ENCODE results near the gene SORBS2. TPM values are rescaled to one million over a fixed set of nuclear protein-coding genes. Genes with fewer than 3 reads are reported as not detected.

The SORBS2 gene
- total RNA-seq, 1 donor from 2014 or later: not detected

- Mint-ChIP-seq H3K9me3 (peaks cover 3% of the 10 kb centered on the region), H3K27ac (no peak overlapping the region), H3K4me3 (no peak overlapping the region), H3K27me3 (peaks cover 1% of the 10 kb centered on the region), H3K4me1 (no peaks in the 10 kb centered on the region), H3K36me3 (ENCODE audit: low read depth) (no peaks in the 10 kb centered on the region)
- DNase-seq (no peak), ATAC-seq (ENCODE audit: low read depth) (no peak)
- ChIA-PET CTCF (no interaction called here), POLR2A (interaction anchor here (0.5 kb wide), 1 partner anchor 593 kb away, joined by 3 read pairs; no protein-coding TSS in a partner anchor)
- no peak for TF ChIP-seq CTCF (IDR thresholded peaks at IDR 0.05)
- intact Hi-C loops (cut with micrococcal nuclease): no loop called here
Observed at GRCh38 chr4:185752872-185753271, 59.1 kb downstream of the SORBS2 start.

GRCh38 chr4:185749858-185750257 is 62.1 kb downstream of the SORBS2 start:
- CTCF ChIA-PET: no interaction called here
- H3K27me3 Mint-ChIP-seq: peaks cover 4% of the 10 kb centered on the region
- H3K9me3 Mint-ChIP-seq: peaks cover 3% of the 10 kb centered on the region
- no peak for DNase-seq
- ATAC-seq (ENCODE audit: low read depth): no peak
- TF ChIP-seq CTCF (IDR thresholded peaks at IDR 0.05): no peak
- no peak overlapping the region for H3K27ac Mint-ChIP-seq
- POLR2A ChIA-PET: no interaction called here
- intact Hi-C loops (cut with micrococcal nuclease): no loop called here
- H3K36me3 Mint-ChIP-seq (ENCODE audit: low read depth): no peaks in the 10 kb centered on the region
- H3K4me3 Mint-ChIP-seq: no peak overlapping the region
- H3K4me1 Mint-ChIP-seq: no peaks in the 10 kb centered on the region

- no peaks in the 10 kb centered on the region for H3K4me1 Mint-ChIP-seq
- ChIA-PET CTCF (no interaction called here), POLR2A (no interaction called here)
- no peak overlapping the region for H3K27ac Mint-ChIP-seq
- ATAC-seq (ENCODE audit: low read depth) (no peak), DNase-seq (no peak)
- H3K27me3 Mint-ChIP-seq: peaks cover 6% of the 10 kb centered on the region
- no peak overlapping the region for H3K4me3 Mint-ChIP-seq
- intact Hi-C loops (cut with micrococcal nuclease): no loop called here
- no peak for TF ChIP-seq CTCF (IDR thresholded peaks at IDR 0.05)
- peaks cover 2% of the 10 kb centered on the region for H3K9me3 Mint-ChIP-seq
- H3K36me3 Mint-ChIP-seq (ENCODE audit: low read depth): no peaks in the 10 kb centered on the region
Observed at GRCh38 chr4:185748901-185749390, 63.0 kb downstream of the SORBS2 start.

- Mint-ChIP-seq H3K9me3 (no peaks in the 10 kb centered on the region), H3K27ac (no peak overlapping the region), H3K4me3 (no peak overlapping the region), H3K36me3 (ENCODE audit: low read depth) (no peaks in the 10 kb centered on the region), H3K4me1 (no peaks in the 10 kb centered on the region), H3K27me3 (peaks cover 7% of the 10 kb centered on the region)
- ATAC-seq (ENCODE audit: low read depth) (no peak), DNase-seq (no peak)
- POLR2A ChIA-PET: no interaction called here
- CTCF ChIA-PET: no interaction called here
- TF ChIP-seq CTCF (IDR thresholded peaks at IDR 0.05): no peak
- intact Hi-C loops (cut with micrococcal nuclease): no loop called here
Observed at GRCh38 chr4:185745891-185746290, 66.1 kb downstream of the SORBS2 start.

GRCh38 chr4:185744946-185745345 is 67.0 kb downstream of the SORBS2 start:
- intact Hi-C loops (cut with micrococcal nuclease): no loop called here
- DNase-seq (no peak), ATAC-seq (ENCODE audit: low read depth) (no peak)
- no peaks in the 10 kb centered on the region for H3K36me3 Mint-ChIP-seq (ENCODE audit: low read depth)
- no peak overlapping the region for H3K4me3 Mint-ChIP-seq
- H3K27me3 Mint-ChIP-seq: peaks cover 7% of the 10 kb centered on the region
- ChIA-PET CTCF (no interaction called here), POLR2A (no interaction called here)
- H3K4me1 Mint-ChIP-seq: peaks cover 3% of the 10 kb centered on the region
- H3K27ac Mint-ChIP-seq: no peak overlapping the region
- TF ChIP-seq CTCF (IDR thresholded peaks at IDR 0.05): no peak
- no peaks in the 10 kb centered on the region for H3K9me3 Mint-ChIP-seq

All from activated B cell treated with CpG ODN at 0.5 μM for 24 hours (primary cell).